ENCODE measurements around the gene TLE2. TPM values are rescaled to one million over a fixed set of nuclear protein-coding genes. Genes with fewer than 3 reads are reported as not detected.

TLE2 gene
- total RNA-seq, 1 donor from 2014 or later: 23.3 TPM

GRCh38 chr19:2978166-2978767 is 50.8 kb downstream of the TLE2 start:
- Histone ChIP-seq H3K36me3 (ENCODE audit: control insufficient read depth, insufficient read depth, low read length) (no peaks in the 10 kb centered on the region), H3K4me3 (ENCODE audit: low read depth, low read length) (no peak overlapping the region), H3K27me3 (ENCODE audit: control insufficient read depth, insufficient read depth, low read length) (peaks cover 14% of the 10 kb centered on the region)
- no peak for DNase-seq (ENCODE audit: low read depth)
- no peak for TF ChIP-seq CTCF (IDR thresholded peaks at IDR 0.05; ENCODE audit: insufficient read depth, low read length, poor library complexity, severe bottlenecking)

- no peak for TF ChIP-seq CTCF (IDR thresholded peaks at IDR 0.05; ENCODE audit: insufficient read depth, low read length, poor library complexity, severe bottlenecking)
- no peaks in the 10 kb centered on the region for H3K36me3 ChIP-seq (ENCODE audit: control insufficient read depth, insufficient read depth, low read length)
- no peak for DNase-seq (ENCODE audit: low read depth)
- peaks cover 14% of the 10 kb centered on the region for H3K27me3 ChIP-seq (ENCODE audit: control insufficient read depth, insufficient read depth, low read length)
- H3K4me3 ChIP-seq (ENCODE audit: low read depth, low read length): no peak overlapping the region
Measured at GRCh38 chr19:2977746-2978138, 51.3 kb downstream of the TLE2 start.

GRCh38 chr19:2977001-2977745 is 51.9 kb downstream of the TLE2 start, which contains the start of gene TLE6:
TSS of gene TLE6 (plus strand) at chr19:2977564. CDS start at chr19:2978234, 670 bp downstream.
- H3K4me3 ChIP-seq (ENCODE audit: low read depth, low read length): peak within 1 kb of the TSS; percentile 61
- no peak for TF ChIP-seq CTCF (IDR thresholded peaks at IDR 0.05; ENCODE audit: insufficient read depth, low read length, poor library complexity, severe bottlenecking)
- H3K36me3 ChIP-seq (ENCODE audit: control insufficient read depth, insufficient read depth, low read length): no peaks in the 10 kb centered on the region
- H3K27me3 ChIP-seq (ENCODE audit: control insufficient read depth, insufficient read depth, low read length): peaks cover 12% of the 10 kb centered on the region
- peak; percentile 75 for DNase-seq (ENCODE audit: low read depth)

- Histone ChIP-seq H3K36me3 (ENCODE audit: control insufficient read depth, insufficient read depth, low read length) (no peaks in the 10 kb centered on the region), H3K4me3 (ENCODE audit: low read depth, low read length) (peak overlapping the region; percentile 61), H3K27me3 (ENCODE audit: control insufficient read depth, insufficient read depth, low read length) (peaks cover 12% of the 10 kb centered on the region)
- no peak for DNase-seq (ENCODE audit: low read depth)
- no peak for TF ChIP-seq CTCF (IDR thresholded peaks at IDR 0.05; ENCODE audit: insufficient read depth, low read length, poor library complexity, severe bottlenecking)
Measured at GRCh38 chr19:2976609-2977000, 52.5 kb downstream of the TLE2 start.

GRCh38 chr19:2974342-2975041 is 54.6 kb downstream of the TLE2 start:
- Histone ChIP-seq H3K36me3 (ENCODE audit: control insufficient read depth, insufficient read depth, low read length) (no peaks in the 10 kb centered on the region), H3K4me3 (ENCODE audit: low read depth, low read length) (no peak overlapping the region), H3K27me3 (ENCODE audit: control insufficient read depth, insufficient read depth, low read length) (peaks cover 10% of the 10 kb centered on the region)
- no peak for DNase-seq (ENCODE audit: low read depth)
- TF ChIP-seq CTCF (IDR thresholded peaks at IDR 0.05; ENCODE audit: insufficient read depth, low read length, poor library complexity, severe bottlenecking): no peak

Data from kidney epithelial cell (primary cell).